Measurements from ENCODE around the gene ADNP.

ADNP gene

GRCh38 chr20:50932691-50933280 is 1.5 kb upstream of the ADNP start:
- no peak overlapping the region for H2AFZ ChIP-seq
- H3K36me3 ChIP-seq (ENCODE audit: control insufficient read depth, insufficient read depth, low read length): no peaks in the 10 kb centered on the region
- H3K9me3 ChIP-seq (ENCODE audit: control insufficient read depth, low read length): no peaks in the 10 kb centered on the region
- H3K4me1 ChIP-seq: peaks cover 10% of the 10 kb centered on the region
- no peak overlapping the region for H3K4me3 ChIP-seq (ENCODE audit: low read depth, low read length)
- TF ChIP-seq CTCF (IDR thresholded peaks at IDR 0.05): no peak
- H3K27ac ChIP-seq: no peak overlapping the region
- H3K79me2 ChIP-seq: peaks cover 19% of the 10 kb centered on the region
- no peaks in the 10 kb centered on the region for H3K27me3 ChIP-seq (ENCODE audit: control insufficient read depth, insufficient read depth, low read length)
- no peak overlapping the region for H3K4me2 ChIP-seq (ENCODE audit: low read length)
- H3K9ac ChIP-seq: no peak overlapping the region

- Histone ChIP-seq H2AFZ (peak overlapping the region; percentile 81), H3K79me2 (peaks cover 19% of the 10 kb centered on the region), H3K4me2 (ENCODE audit: low read length) (peak overlapping the region; percentile 90), H3K4me1 (peaks cover 10% of the 10 kb centered on the region), H3K27ac (peak overlapping the region; percentile 98), H3K9me3 (ENCODE audit: control insufficient read depth, low read length) (no peaks in the 10 kb centered on the region), H3K9ac (no peak overlapping the region), H3K36me3 (ENCODE audit: control insufficient read depth, insufficient read depth, low read length) (no peaks in the 10 kb centered on the region), H3K27me3 (ENCODE audit: control insufficient read depth, insufficient read depth, low read length) (no peaks in the 10 kb centered on the region), H3K4me3 (ENCODE audit: low read depth, low read length) (peak overlapping the region; percentile 62)
- TF ChIP-seq CTCF (IDR thresholded peaks at IDR 0.05): no peak
Observed at GRCh38 chr20:50932016-50932485, 814 bp upstream of the ADNP start.

GRCh38 chr20:50930976-50931305 is 296 bp downstream of the ADNP start:
- Histone ChIP-seq H3K4me1 (peaks cover 13% of the 10 kb centered on the region), H3K9me3 (ENCODE audit: control insufficient read depth, low read length) (no peaks in the 10 kb centered on the region), H3K4me3 (ENCODE audit: low read depth, low read length) (peak overlapping the region; percentile 62), H2AFZ (no peak overlapping the region), H3K27me3 (ENCODE audit: control insufficient read depth, insufficient read depth, low read length) (no peaks in the 10 kb centered on the region), H3K27ac (peak overlapping the region; percentile 98), H3K4me2 (ENCODE audit: low read length) (peak overlapping the region; percentile 90), H3K79me2 (peaks cover 21% of the 10 kb centered on the region), H3K9ac (no peak overlapping the region), H3K36me3 (ENCODE audit: control insufficient read depth, insufficient read depth, low read length) (no peaks in the 10 kb centered on the region)
- no peak for TF ChIP-seq CTCF (IDR thresholded peaks at IDR 0.05)

GRCh38 chr20:50930139-50930975 is 880 bp downstream of the ADNP start:
- no peaks in the 10 kb centered on the region for H3K27me3 ChIP-seq (ENCODE audit: control insufficient read depth, insufficient read depth, low read length)
- peaks cover 27% of the 10 kb centered on the region for H3K79me2 ChIP-seq
- peaks cover 18% of the 10 kb centered on the region for H3K4me1 ChIP-seq
- TF ChIP-seq CTCF (IDR thresholded peaks at IDR 0.05): no peak
- H3K9me3 ChIP-seq (ENCODE audit: control insufficient read depth, low read length): no peaks in the 10 kb centered on the region
- H3K4me3 ChIP-seq (ENCODE audit: low read depth, low read length): peak overlapping the region; percentile 66
- H3K27ac ChIP-seq: peak overlapping the region; percentile 98
- H3K9ac ChIP-seq: no peak overlapping the region
- H2AFZ ChIP-seq: peak overlapping the region; percentile 40
- H3K36me3 ChIP-seq (ENCODE audit: control insufficient read depth, insufficient read depth, low read length): no peaks in the 10 kb centered on the region
- peak overlapping the region; percentile 75 for H3K4me2 ChIP-seq (ENCODE audit: low read length)
